Measurements from ENCODE around the gene CDON.

Gene CDON

GRCh38 chr11:126086248-126086647 lies 23.6 kb upstream of the CDON start:
- H3K27me3 ChIP-seq (ENCODE audit: insufficient read depth, low read length, poor library complexity) = no peaks in the 10 kb centered on the region
- no peak for DNase-seq
- WGBS (ENCODE audit: extremely low coverage, insufficient coverage, low lambda C conversion rate) = no CpG with 5 or more reads among the region's 5 CpGs

GRCh38 chr11:126084608-126084912 lies 21.9 kb upstream of the CDON start:
- Histone ChIP-seq H2BK120ac (ENCODE audit: low read depth, low read length) (no peak overlapping the region), H2AK5ac (ENCODE audit: low read length) (no peak overlapping the region), H3K4me3 (ENCODE audit: low read length) (no peak overlapping the region), H3K23ac (ENCODE audit: low read length) (no peak overlapping the region), H3K4me1 (ENCODE audit: control insufficient read depth, low read depth, low read length) (peaks cover 15% of the 10 kb centered on the region), H2BK15ac (replicated peaks; ENCODE audit: low read depth) (no peak overlapping the region), H3K18ac (ENCODE audit: low read length) (no peak overlapping the region), H4K5ac (ENCODE audit: low read length) (no peak overlapping the region), H3K56ac (ENCODE audit: low read length) (no peak overlapping the region), H3K79me1 (ENCODE audit: low read length) (no peaks in the 10 kb centered on the region), H3K27ac (ENCODE audit: low read depth, low read length) (no peak overlapping the region), H4K8ac (ENCODE audit: low read depth, low read length) (no peak overlapping the region), H3K36me3 (ENCODE audit: control insufficient read depth, insufficient read depth, low read length) (no peaks in the 10 kb centered on the region), H3K4ac (ENCODE audit: low read depth, low read length) (no peak overlapping the region), H3K79me2 (ENCODE audit: control insufficient read depth, insufficient read depth, low read length) (no peaks in the 10 kb centered on the region), H3K4me2 (ENCODE audit: low read length) (no peak overlapping the region), H3K9ac (ENCODE audit: low read length) (no peak overlapping the region), H3K27me3 (ENCODE audit: insufficient read depth, low read length, poor library complexity) (no peaks in the 10 kb centered on the region), H2BK5ac (ENCODE audit: low read length) (no peak overlapping the region)
- no CpG with 5 or more reads among the region's 4 CpGs for WGBS (ENCODE audit: extremely low coverage, insufficient coverage, low lambda C conversion rate)
- DNase-seq = no peak

More at GRCh38 chr11:126086248-126086647, 23.6 kb upstream of the CDON start:
- Histone ChIP-seq H2BK15ac (replicated peaks; ENCODE audit: low read depth) (no peak overlapping the region), H3K79me2 (ENCODE audit: control insufficient read depth, insufficient read depth, low read length) (no peaks in the 10 kb centered on the region), H2BK5ac (ENCODE audit: low read length) (no peak overlapping the region), H4K5ac (ENCODE audit: low read length) (no peak overlapping the region), H3K23ac (ENCODE audit: low read length) (no peak overlapping the region), H3K4me1 (ENCODE audit: control insufficient read depth, low read depth, low read length) (peaks cover 6% of the 10 kb centered on the region), H3K9ac (ENCODE audit: low read length) (no peak overlapping the region), H3K79me1 (ENCODE audit: low read length) (no peaks in the 10 kb centered on the region), H3K4me3 (ENCODE audit: low read length) (no peak overlapping the region), H4K8ac (ENCODE audit: low read depth, low read length) (no peak overlapping the region), H3K4ac (ENCODE audit: low read depth, low read length) (no peak overlapping the region), H3K36me3 (ENCODE audit: control insufficient read depth, insufficient read depth, low read length) (no peaks in the 10 kb centered on the region), H3K56ac (ENCODE audit: low read length) (no peak overlapping the region), H3K4me2 (ENCODE audit: low read length) (no peak overlapping the region), H3K18ac (ENCODE audit: low read length) (no peak overlapping the region), H3K27ac (ENCODE audit: low read depth, low read length) (no peak overlapping the region), H2BK120ac (ENCODE audit: low read depth, low read length) (no peak overlapping the region), H2AK5ac (ENCODE audit: low read length) (no peak overlapping the region)

GRCh38 chr11:126083829-126084607 lies 21.4 kb upstream of the CDON start:
- Histone ChIP-seq H3K18ac (ENCODE audit: low read length) (no peak overlapping the region), H3K27ac (ENCODE audit: low read depth, low read length) (no peak overlapping the region), H3K4me1 (ENCODE audit: control insufficient read depth, low read depth, low read length) (peaks cover 15% of the 10 kb centered on the region), H3K9ac (ENCODE audit: low read length) (no peak overlapping the region), H3K4me3 (ENCODE audit: low read length) (no peak overlapping the region), H3K36me3 (ENCODE audit: control insufficient read depth, insufficient read depth, low read length) (no peaks in the 10 kb centered on the region), H2BK5ac (ENCODE audit: low read length) (no peak overlapping the region), H3K27me3 (ENCODE audit: insufficient read depth, low read length, poor library complexity) (no peaks in the 10 kb centered on the region), H3K79me1 (ENCODE audit: low read length) (no peaks in the 10 kb centered on the region), H4K5ac (ENCODE audit: low read length) (no peak overlapping the region), H3K56ac (ENCODE audit: low read length) (no peak overlapping the region), H3K79me2 (ENCODE audit: control insufficient read depth, insufficient read depth, low read length) (no peaks in the 10 kb centered on the region), H3K23ac (ENCODE audit: low read length) (no peak overlapping the region), H3K4me2 (ENCODE audit: low read length) (no peak overlapping the region), H2BK15ac (replicated peaks; ENCODE audit: low read depth) (no peak overlapping the region), H4K8ac (ENCODE audit: low read depth, low read length) (no peak overlapping the region), H3K4ac (ENCODE audit: low read depth, low read length) (no peak overlapping the region), H2AK5ac (ENCODE audit: low read length) (no peak overlapping the region), H2BK120ac (ENCODE audit: low read depth, low read length) (no peak overlapping the region)
- WGBS (ENCODE audit: extremely low coverage, insufficient coverage, low lambda C conversion rate) = no CpG with 5 or more reads among the region's 12 CpGs
- no peak for DNase-seq

GRCh38 chr11:126082251-126083109 lies 19.8 kb upstream of the CDON start:
- H3K4me2 ChIP-seq (ENCODE audit: low read length) = no peak overlapping the region
- H2BK120ac ChIP-seq (ENCODE audit: low read depth, low read length) = no peak overlapping the region
- no peak overlapping the region for H4K5ac ChIP-seq (ENCODE audit: low read length)
- H3K9ac ChIP-seq (ENCODE audit: low read length) = no peak overlapping the region
- H3K27me3 ChIP-seq (ENCODE audit: insufficient read depth, low read length, poor library complexity) = no peaks in the 10 kb centered on the region
- no peak overlapping the region for H2BK5ac ChIP-seq (ENCODE audit: low read length)
- no peak overlapping the region for H3K27ac ChIP-seq (ENCODE audit: low read depth, low read length)
- H3K4me1 ChIP-seq (ENCODE audit: control insufficient read depth, low read depth, low read length) = peaks cover 15% of the 10 kb centered on the region
- no peak overlapping the region for H3K18ac ChIP-seq (ENCODE audit: low read length)
- no peak overlapping the region for H4K8ac ChIP-seq (ENCODE audit: low read depth, low read length)
- no CpG with 5 or more reads among the region's 17 CpGs for WGBS (ENCODE audit: extremely low coverage, insufficient coverage, low lambda C conversion rate)
- no peak overlapping the region for H2AK5ac ChIP-seq (ENCODE audit: low read length)
- H3K79me1 ChIP-seq (ENCODE audit: low read length) = no peaks in the 10 kb centered on the region
- peak overlapping the region; percentile 38 for H3K56ac ChIP-seq (ENCODE audit: low read length)
- H2BK15ac ChIP-seq (replicated peaks; ENCODE audit: low read depth) = no peak overlapping the region
- no peak overlapping the region for H3K23ac ChIP-seq (ENCODE audit: low read length)
- H3K79me2 ChIP-seq (ENCODE audit: control insufficient read depth, insufficient read depth, low read length) = no peaks in the 10 kb centered on the region
- H3K4ac ChIP-seq (ENCODE audit: low read depth, low read length) = no peak overlapping the region
- DNase-seq = no peak
- H3K36me3 ChIP-seq (ENCODE audit: control insufficient read depth, insufficient read depth, low read length) = no peaks in the 10 kb centered on the region
- no peak overlapping the region for H3K4me3 ChIP-seq (ENCODE audit: low read length)

- Histone ChIP-seq H3K4ac (ENCODE audit: low read depth, low read length) (no peak overlapping the region), H3K4me2 (ENCODE audit: low read length) (no peak overlapping the region), H3K4me3 (ENCODE audit: low read length) (no peak overlapping the region), H2BK15ac (replicated peaks; ENCODE audit: low read depth) (no peak overlapping the region), H3K79me2 (ENCODE audit: control insufficient read depth, insufficient read depth, low read length) (no peaks in the 10 kb centered on the region), H2BK120ac (ENCODE audit: low read depth, low read length) (no peak overlapping the region), H2BK5ac (ENCODE audit: low read length) (no peak overlapping the region), H3K27ac (ENCODE audit: low read depth, low read length) (no peak overlapping the region), H4K8ac (ENCODE audit: low read depth, low read length) (no peak overlapping the region), H3K23ac (ENCODE audit: low read length) (no peak overlapping the region), H3K79me1 (ENCODE audit: low read length) (no peaks in the 10 kb centered on the region), H3K9ac (ENCODE audit: low read length) (no peak overlapping the region), H3K56ac (ENCODE audit: low read length) (no peak overlapping the region), H2AK5ac (ENCODE audit: low read length) (no peak overlapping the region), H3K27me3 (ENCODE audit: insufficient read depth, low read length, poor library complexity) (no peaks in the 10 kb centered on the region), H3K18ac (ENCODE audit: low read length) (no peak overlapping the region), H4K5ac (ENCODE audit: low read length) (no peak overlapping the region), H3K4me1 (ENCODE audit: control insufficient read depth, low read depth, low read length) (peaks cover 15% of the 10 kb centered on the region), H3K36me3 (ENCODE audit: control insufficient read depth, insufficient read depth, low read length) (no peaks in the 10 kb centered on the region)
- no peak for DNase-seq
- WGBS (ENCODE audit: extremely low coverage, insufficient coverage, low lambda C conversion rate) = no CpG with 5 or more reads among the region's 4 CpGs
These were observed 19.2 kb upstream of the CDON start for GRCh38 chr11:126081915-126082250.
